K562 (cell line): Measurements from ENCODE around the gene CMTM4. TPM values are rescaled to one million over a fixed set of nuclear protein-coding genes. Genes with fewer than 3 reads are reported as not detected.

Experiments used
- ATF1 ChIP-seq, 2 experiments: fragments of 450-650 bp in 1 of 2; IDR thresholded peaks; 2 replicates each; pipeline ENCODE4 v1.6.1; 2016; ENCODE audit warnings: missing compliant biosample characterization in 1 of 2, missing genetic modification characterization in 1 of 2
- CCNT2 ChIP-seq: IDR thresholded peaks from 2 replicates; pipeline ENCODE4 v1.6.1; 2011; ENCODE audit warnings: borderline replicate concordance, low read depth, mild to moderate bottlenecking, moderate library complexity, mixed read lengths, low read length; ENCODE audit not compliant: insufficient read length; ENCODE audit errors: extremely low read depth
- CHD1 ChIP-seq: fragments of 200-600 bp; sonication (generic); IDR thresholded peaks from one replicate; pipeline ENCODE4 v1.6.1; 2012; ENCODE audit warnings: mild to moderate bottlenecking, moderate library complexity, low read length, inconsistent platforms
- DPF2 ChIP-seq: fragments of 450-650 bp; IDR thresholded peaks from 2 replicates; pipeline ENCODE4 v1.6.1; 2016
- FOXM1 ChIP-seq, 2 experiments: fragments of 450-650 bp in 1 of 2; sonication (generic) in 1 of 2; formaldehyde crosslinking in 1 of 2; IDR thresholded peaks; 2 replicates each; pipeline versions ENCODE4 v1.6.1 to v1.9.0; 2017 to 2022; ENCODE audit warnings: low read depth in 2 of 2, mild to moderate bottlenecking in 2 of 2, missing genetic modification reagents in 1 of 2, moderate library complexity in 1 of 2
- HNRNPL ChIP-seq: fragments of 200-400 bp; formaldehyde crosslinking; IDR thresholded peaks from 2 replicates; pipeline ENCODE4 v1.6.1; 2017; ENCODE audit warnings: low read depth, mild to moderate bottlenecking, low read length
- MCM5 ChIP-seq: fragments of 450-650 bp; IDR thresholded peaks from 2 replicates; pipeline ENCODE4 v1.6.1; 2016; ENCODE audit warnings: low read depth
- RBM25 ChIP-seq: fragments of 200-400 bp; formaldehyde crosslinking; IDR thresholded peaks from 2 replicates; pipeline ENCODE4 v1.6.1; 2018; ENCODE audit warnings: low read length, low read depth, moderate library complexity; ENCODE audit not compliant: severe bottlenecking
- SMAD4 ChIP-seq: fragments of 250-450 bp; sonication (Bioruptor Pico); conservative IDR thresholded peaks from 2 replicates; pipeline ENCODE4 v1.8.0; 2021; ENCODE audit warnings: inconsistent platforms, mild to moderate bottlenecking, moderate library complexity
- SREBF1 ChIP-seq: fragments of 150-350 bp; IDR thresholded peaks from 2 replicates; pipeline ENCODE4 v1.6.1; 2014; ENCODE audit warnings: antibody characterized with exemption, low read depth, low read length, borderline replicate concordance
- TEAD1 ChIP-seq, 2 experiments: fragments of 450-650 bp in 1 of 2; sonication (generic) in 1 of 2; formaldehyde crosslinking; IDR thresholded peaks; 2 replicates each; pipeline versions ENCODE4 v1.4.0 to v1.8.0; 2020 to 2022; ENCODE audit warnings: mild to moderate bottlenecking in 2 of 2, missing genetic modification reagents in 1 of 2
- ZFPM2 ChIP-seq: fragments of 250-450 bp; sonication (Bioruptor Pico); IDR thresholded peaks from 2 replicates; pipeline ENCODE4 v1.5.1; 2022; ENCODE audit warnings: mild to moderate bottlenecking
- ZNF175 ChIP-seq: fragments of 200-800 bp; sonication (Bioruptor generic); IDR thresholded peaks from 2 replicates; pipeline ENCODE4 v1.6.1; 2016; ENCODE audit warnings: low read depth, mild to moderate bottlenecking, missing genetic modification characterization, missing compliant biosample characterization
- ZNF384 ChIP-seq: IDR thresholded peaks from 2 replicates; pipeline ENCODE4 v1.6.1; 2012; ENCODE audit warnings: low read depth, low read length, improper control_type of control experiment
- polyA plus RNA-seq, 8 experiments: library from polyadenylated mRNA; depleted of rRNA in 4 of 8; stranded (reverse) in 5 of 8; unstranded in 3 of 8; fragments of >200 nt; fragmentation: Nextera tagmentation in 2 of 8; fragmentation: Illumina TruSeq in 1 of 8; extraction: Ambion mirVana in 2 of 8; extraction: Trizol in 1 of 8; gene quantifications; 2 replicates each; pipeline versions ENCODE4 v1.2.1 to v1.2.3, GENCODE V29; 2011 to 2014; ENCODE audit warnings: inconsistent platforms in 1 of 8, missing spikeins in 1 of 8
- total RNA-seq, 7 experiments: library from RNA; depleted of rRNA in 6 of 7; stranded (reverse); fragments of >200 nt in 6 of 7; fragmentation: Illumina TruSeq in 2 of 7; extraction: Trizol in 2 of 7; gene quantifications; 2 replicates each; pipeline versions ENCODE4 v1.2.1 to v1.2.3, GENCODE V29; 2011 to 2021; ENCODE audit warnings: low replicate concordance in 1 of 7
- TF ChIP-seq, protein P1 (sequence below), 2 experiments: fragments of 200-800 bp in 1 of 2; sonication (Bioruptor generic) in 1 of 2; sonication (generic) in 1 of 2; formaldehyde crosslinking in 1 of 2; IDR thresholded peaks in 1 of 2; conservative IDR thresholded peaks in 1 of 2; 2 replicates each; pipeline versions ENCODE4 v1.5.0 to v1.6.1; 2016 to 2020; ENCODE audit warnings: missing compliant biosample characterization in 1 of 2, missing genetic modification characterization in 1 of 2, missing genetic modification reagents in 1 of 2
- TF ChIP-seq, protein P2 (sequence below): sonication (generic); formaldehyde crosslinking; IDR thresholded peaks from 2 replicates; pipeline ENCODE4 v1.5.0; 2020; ENCODE audit warnings: missing genetic modification reagents
- TF ChIP-seq, protein P3 (sequence below): fragments of 450-650 bp; formaldehyde crosslinking; conservative IDR thresholded peaks from 2 replicates; pipeline ENCODE4 v1.4.0; 2022; ENCODE audit warnings: mild to moderate bottlenecking, missing genetic modification characterization

Gene CMTM4
- total and polyA plus RNA-seq, 9 of the 15 experiments (the other 6 are each of a cell fraction or from before 2014, with no cell fraction given): 2.0 to 21.3 (median 12.5) TPM

DNA sequence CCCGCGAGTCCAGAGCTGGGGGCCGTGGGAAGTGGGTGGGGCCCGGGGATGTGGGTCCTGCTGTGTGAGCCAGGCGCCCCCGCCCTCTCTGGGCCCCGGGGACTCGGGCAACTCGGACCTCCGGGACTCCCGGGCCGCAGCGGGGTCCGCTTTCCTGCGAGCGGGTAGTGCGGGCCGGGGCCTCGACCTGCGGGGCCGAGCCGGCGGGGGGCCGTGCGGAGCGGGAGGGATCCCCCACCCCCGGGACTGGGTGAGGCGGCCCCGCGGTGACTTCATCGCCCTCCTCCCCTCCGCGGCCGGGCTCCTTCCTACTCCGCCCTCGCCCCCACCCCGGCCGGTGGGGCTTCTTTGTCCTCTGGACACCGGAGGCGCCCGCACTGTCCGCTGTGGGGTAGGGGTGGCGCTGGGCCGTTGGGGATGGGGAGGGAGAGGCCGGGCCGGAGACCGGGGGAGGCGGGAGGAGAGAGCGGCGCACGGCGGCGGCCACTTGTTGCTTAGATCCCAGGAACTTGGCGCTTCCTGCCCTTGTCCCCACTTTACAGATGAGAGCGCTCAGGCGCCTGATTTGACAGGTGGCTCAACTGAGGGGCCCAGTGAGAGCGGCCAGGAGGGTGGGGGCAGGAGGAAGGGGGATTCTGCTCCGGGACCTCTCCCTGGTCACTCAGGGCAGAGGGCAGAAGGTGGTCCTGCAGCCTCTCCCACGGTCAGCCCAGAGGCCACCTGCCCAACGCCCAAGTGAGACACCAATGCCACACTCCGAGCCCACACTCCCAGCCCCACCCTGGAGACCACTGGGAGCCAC lies 91.2 kb downstream of the CMTM4 start (continued):
- TF ChIP-seq, protein P1, sequence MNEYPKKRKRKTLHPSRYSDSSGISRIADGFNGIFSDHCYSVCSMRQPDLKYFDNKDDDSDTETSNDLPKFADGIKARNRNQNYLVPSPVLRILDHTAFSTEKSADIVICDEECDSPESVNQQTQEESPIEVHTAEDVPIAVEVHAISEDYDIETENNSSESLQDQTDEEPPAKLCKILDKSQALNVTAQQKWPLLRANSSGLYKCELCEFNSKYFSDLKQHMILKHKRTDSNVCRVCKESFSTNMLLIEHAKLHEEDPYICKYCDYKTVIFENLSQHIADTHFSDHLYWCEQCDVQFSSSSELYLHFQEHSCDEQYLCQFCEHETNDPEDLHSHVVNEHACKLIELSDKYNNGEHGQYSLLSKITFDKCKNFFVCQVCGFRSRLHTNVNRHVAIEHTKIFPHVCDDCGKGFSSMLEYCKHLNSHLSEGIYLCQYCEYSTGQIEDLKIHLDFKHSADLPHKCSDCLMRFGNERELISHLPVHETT (CRISPR knock-in tag; conservative IDR thresholded peaks at IDR 0.05 in 1 of 2, IDR thresholded peaks at IDR 0.05 in 1 of 2): no peak
- TF ChIP-seq ZNF175 (CRISPR knock-in tag) (no peak), SMAD4 (no peak), MCM5 (no peak), FOXM1 (IDR thresholded peaks at IDR 0.05; ENCODE audit: low read depth) (no peak), FOXM1 (CRISPR knock-in tag; IDR thresholded peaks at IDR 0.05; ENCODE audit: low read depth) (0 out of 2 replicates have a peak, but pooled peaks have one; percentile 64), RBM25 (peak; percentile 43), SREBF1 (no peak), CHD1 (no peak), ATF1 (CRISPR knock-in tag; IDR thresholded peaks at IDR 0.05) (no peak), ATF1 (tag; IDR thresholded peaks at IDR 0.05) (no peak), HNRNPL (no peak; the same call in 1 of the 2 replicates), TEAD1 (CRISPR knock-in tag; IDR thresholded peaks at IDR 0.05) (no peak), DPF2 (no peak), CCNT2 (peak; percentile 5), ZFPM2 (no peak), ZNF384 (no peak)
- TF ChIP-seq, protein P2, sequence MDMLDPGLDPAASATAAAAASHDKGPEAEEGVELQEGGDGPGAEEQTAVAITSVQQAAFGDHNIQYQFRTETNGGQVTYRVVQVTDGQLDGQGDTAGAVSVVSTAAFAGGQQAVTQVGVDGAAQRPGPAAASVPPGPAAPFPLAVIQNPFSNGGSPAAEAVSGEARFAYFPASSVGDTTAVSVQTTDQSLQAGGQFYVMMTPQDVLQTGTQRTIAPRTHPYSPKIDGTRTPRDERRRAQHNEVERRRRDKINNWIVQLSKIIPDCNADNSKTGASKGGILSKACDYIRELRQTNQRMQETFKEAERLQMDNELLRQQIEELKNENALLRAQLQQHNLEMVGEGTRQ (CRISPR knock-in tag): 0 out of 2 replicates have a peak, but pooled peaks have one; percentile 4
- TF ChIP-seq, protein P3, sequence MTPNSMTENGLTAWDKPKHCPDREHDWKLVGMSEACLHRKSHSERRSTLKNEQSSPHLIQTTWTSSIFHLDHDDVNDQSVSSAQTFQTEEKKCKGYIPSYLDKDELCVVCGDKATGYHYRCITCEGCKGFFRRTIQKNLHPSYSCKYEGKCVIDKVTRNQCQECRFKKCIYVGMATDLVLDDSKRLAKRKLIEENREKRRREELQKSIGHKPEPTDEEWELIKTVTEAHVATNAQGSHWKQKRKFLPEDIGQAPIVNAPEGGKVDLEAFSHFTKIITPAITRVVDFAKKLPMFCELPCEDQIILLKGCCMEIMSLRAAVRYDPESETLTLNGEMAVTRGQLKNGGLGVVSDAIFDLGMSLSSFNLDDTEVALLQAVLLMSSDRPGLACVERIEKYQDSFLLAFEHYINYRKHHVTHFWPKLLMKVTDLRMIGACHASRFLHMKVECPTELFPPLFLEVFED (CRISPR knock-in tag): no peak
